HG02571 (cell line): ENCODE measurements around the gene IYD.
"Not testable (repeated sequence)": the region's sequence is repeated elsewhere in the genome, so short reads cannot be mapped to it uniquely, and the experiment has no call there.

Source experiments
- ATAC-seq: cut with Tn5 transposase; IDR thresholded peaks from one replicate; pipeline ENCODE4 v1.9.1; 2021; ENCODE audit warnings: mild to moderate bottlenecking, moderate library complexity; ENCODE audit not compliant: unreplicated experiment

The IYD gene

DNA sequence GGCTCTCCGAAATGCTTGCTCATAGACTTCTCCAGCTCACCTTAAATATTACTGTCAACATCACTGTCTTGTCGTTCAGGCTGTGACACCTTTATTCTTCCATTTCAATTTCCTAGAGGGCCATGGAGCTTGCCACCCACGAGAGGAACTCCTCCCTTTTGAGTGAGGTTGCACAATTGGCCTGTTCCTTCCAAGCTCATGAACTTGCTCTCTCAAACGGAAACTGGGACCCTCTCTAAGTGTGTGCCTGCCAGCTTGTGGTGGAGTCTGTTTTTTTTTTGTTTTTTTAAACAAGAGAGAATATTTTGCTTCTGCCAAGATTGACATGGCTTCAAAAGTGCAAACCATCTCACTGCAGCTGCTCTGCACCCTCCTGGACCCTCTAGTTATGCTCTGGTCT, 19.3 kb upstream of the IYD start:
- no peak for ATAC-seq

DNA sequence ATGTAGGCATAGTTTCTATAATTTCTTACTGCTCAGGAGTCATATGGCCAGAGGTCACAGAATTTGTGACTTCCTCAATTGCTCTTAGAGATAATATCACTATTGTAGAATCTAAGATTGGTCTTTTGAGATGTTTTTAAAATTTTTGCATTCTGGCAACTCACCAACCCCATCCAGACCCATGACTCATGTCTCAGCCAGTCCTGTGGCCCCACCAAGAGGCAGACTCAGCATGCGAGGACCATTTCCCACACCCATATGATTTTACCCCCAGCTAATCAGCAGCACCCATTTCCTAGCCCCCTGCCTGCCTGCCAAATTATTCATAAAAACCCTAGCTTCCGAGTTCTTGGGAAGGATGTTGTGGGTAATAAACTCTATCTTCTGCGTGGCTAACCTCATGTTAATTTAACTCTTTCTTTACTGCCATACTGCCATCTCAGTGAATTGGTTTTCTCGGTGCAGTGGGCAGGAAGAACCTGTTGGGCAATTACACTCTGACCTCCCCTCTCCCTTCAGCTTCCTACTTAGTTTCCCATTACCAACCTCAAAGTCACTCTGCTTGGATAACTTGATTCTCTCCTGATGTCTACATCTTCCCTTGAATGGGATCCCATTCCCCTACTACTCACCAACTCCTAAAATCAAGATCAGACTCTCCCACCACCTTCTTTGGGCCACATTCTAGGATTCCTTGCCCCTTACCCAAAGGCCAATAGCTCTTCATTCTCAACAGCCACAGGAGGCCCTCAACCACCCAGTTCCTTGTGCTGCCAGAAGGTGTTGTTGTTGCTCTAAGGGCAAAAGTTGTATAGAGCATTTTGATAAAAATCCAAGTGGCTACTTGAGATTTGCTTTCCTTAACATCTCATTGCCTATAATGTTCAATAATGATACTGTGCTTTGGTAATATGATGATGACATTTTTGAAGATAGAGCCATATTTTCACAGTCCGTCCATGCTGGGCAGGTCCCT, 16.2 kb upstream of the IYD start:
- no peak for ATAC-seq

DNA sequence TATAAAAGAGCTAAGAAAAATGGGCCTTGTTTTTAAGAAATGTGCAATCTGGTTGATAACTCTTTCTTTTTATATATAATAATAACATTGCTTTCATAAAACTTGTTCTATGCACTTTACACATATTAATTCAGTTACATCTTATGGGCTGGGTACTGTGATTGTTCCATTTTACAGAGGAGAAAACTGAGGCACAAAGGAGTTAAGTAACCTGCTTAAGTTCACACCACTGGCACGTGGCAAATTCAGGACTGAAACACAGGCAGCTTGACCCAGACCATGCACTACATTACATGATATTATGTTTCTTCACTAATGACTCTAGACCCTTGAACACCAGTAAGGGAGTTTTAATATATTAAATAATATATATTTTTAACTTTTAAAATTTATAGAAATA, 15.4 kb upstream of the IYD start:
- no peak for ATAC-seq

DNA sequence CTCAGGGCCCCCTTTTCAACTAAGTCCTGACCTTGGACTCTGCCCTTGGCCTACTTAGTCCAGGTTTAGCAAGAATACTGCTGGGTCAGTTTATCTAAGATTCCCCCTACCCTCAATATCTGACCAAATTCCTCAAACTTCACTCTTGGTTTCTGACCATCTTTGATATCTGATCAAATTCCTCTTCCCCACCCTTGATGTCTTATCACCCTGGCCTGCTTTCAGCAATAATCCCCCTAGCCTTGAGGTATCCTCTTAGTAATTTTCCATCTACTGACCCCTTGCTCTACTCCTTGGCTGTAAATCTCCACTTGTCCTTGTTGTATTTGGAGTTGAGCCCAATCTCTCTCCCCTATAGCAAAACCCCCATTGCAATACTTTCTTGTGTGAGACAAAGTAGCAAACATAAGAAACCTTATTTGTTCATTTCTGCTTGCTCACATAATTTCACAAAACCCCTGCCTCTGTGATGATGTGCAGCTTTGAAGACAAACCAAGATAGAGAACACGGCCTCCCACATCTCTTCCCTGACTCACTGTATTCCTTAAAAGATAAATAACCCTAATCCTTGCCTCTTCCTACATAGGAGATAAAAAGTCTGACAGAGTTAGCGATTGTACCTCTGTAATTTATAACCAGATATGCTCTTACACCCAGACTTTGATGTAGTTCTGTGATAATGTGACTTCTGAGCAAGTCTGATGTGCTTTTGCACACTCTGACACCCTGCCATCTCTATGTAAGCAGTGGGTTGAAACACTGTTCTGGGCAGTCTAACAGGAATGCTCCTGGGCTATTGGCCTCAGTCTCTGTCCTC, 13.8 kb upstream of the IYD start:
- ATAC-seq, result no peak

DNA sequence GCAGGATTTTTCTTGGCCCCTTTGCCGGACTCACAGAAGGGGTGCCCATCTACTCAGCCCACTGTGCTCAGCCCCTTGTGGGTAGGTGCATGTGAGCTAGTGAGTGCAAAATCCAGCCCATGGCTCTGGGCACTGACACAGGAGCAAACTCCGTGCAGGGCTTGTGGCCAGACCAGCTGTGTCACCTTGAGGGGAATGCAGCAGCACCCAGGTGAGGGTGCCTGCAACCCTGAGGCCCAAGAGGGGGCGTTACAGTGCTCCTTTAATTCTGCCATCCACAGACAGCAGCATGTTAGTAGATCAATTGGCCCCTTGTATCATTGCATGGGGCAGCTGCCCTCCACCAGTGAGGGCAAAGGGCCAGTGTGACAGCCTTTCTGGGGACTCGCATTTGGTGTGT, 12.9 kb upstream of the IYD start:
- no peak for ATAC-seq

DNA sequence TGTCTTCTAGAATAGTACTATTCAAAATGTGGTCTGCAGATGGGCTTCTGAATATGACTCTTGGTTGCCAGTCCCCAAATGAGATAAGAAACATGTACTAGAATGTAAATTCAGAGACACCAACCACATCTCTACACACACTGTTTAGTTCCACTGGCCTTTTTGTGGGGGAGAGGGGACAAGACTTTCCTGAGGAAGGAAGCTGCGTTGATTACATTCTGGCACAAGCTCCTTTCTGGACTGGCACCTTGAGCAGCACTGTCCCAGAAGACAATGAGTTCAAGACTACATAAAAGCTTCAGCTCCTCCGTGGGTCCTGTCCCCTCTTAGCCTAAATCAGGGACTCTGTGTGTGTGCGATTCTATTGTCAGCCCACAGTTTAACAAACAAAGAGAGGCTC, 6.9 kb upstream of the IYD start:
- no peak for ATAC-seq

DNA sequence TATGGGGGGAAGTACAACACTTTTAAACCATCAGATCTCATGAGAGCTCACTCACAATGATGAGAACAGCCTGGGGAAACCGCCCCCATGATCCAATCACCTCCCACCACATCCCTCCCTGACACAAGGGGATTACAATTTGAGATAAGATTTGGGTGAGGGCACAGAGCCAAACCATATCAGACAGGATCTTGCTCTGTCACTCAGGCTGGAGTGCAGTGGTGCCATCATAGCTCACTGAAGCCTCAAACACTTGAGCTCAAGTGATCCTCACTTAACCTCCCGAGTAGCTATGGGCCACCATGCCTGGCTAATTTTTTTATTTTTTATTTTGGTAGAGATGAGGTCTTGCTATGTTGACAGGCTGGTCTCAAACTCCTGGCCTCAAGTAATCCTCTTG, 5.1 kb upstream of the IYD start:
- no peak for ATAC-seq

DNA sequence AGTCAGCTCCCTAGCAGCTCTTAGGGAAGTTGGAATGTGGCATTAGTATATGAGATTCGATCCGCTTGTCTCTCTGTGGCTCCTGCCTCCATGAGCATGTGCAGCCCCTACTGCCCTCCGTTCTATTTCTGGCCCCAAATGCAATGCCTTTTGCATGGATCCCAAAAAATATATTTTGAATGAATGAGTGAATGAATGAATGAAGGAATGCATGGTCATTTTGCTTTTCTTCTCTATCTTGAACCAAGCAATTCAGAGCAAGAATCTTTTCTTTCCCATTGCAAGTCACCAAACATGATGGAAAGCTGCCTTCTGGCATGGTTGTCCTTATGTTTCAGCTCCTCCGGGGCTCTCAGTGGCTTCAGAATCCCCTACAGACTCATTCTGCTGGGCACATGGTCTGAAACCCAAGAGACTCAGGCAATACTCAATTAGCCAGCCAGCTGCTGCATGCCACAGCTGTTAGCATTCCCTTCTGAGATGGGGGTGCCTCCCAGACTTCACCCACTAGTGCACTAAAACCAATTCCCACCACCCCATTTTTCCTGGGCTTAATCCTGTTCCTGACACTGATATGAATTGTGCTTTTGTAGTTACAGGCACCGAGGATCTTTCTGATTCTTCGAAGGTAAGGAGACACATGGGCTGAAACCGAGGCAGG, 2.6 kb upstream of the IYD start:
- no peak for ATAC-seq

DNA sequence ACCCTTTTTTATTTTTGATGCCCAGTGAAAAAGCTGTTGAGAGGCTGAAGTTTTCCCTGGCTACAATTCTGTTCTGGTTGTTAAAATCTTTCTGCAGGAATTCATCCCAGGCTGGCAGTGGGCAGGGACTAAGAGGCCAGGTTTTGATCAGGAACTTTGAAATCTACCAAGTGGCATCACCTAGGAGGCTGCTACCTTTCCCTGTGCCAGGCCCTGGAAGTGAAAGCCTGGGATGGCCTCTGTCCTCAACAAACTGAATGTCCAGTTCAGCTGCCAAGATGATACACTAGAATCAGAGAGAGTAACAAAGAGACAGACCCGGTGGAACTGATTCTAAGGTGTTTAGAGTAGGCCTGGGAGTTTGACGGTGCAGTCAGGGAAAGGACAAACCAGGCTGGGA, 596 bp downstream of the IYD start:
- no peak for ATAC-seq

DNA sequence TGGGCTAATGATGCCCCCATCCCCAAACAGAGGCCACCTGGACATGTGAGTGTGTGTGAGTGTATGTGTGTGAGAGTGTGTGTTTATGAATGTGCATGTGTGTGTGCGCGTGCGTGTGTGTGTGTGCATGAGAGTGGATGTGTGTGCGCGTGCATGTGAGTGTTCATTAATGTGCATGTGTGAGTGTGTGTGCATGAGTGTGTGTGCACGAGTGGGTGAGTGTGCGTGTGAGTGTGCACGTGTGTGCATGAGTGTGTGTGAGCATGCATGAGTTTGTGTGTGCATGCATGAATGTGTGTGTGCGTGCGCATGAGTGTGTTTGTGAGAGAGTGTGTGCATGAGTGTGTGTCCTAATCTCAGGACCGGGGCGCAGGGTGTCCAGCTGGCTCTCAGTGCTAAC, 1.3 kb downstream of the IYD start:
- ATAC-seq, result no peak

DNA sequence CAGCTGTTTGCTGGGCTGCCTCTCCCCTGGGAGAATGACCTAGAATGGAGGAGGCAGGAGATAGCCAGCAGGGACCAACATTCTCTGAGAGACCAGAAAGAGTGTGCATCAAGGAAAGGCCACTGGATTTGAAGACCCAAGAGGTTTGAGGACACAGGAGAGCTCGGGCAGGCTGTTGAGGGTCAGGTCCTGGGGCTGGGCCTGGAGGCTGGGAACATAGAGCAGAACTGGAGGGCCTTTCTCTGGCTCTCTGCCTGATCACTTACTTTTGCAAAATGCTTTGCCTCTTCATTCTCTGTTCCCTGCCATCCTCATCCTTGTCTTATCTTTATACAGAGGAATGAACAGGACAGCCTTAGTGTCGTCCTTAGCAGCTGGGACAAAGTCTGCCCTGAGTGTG, 2.5 kb downstream of the IYD start:
- ATAC-seq, result no peak

DNA sequence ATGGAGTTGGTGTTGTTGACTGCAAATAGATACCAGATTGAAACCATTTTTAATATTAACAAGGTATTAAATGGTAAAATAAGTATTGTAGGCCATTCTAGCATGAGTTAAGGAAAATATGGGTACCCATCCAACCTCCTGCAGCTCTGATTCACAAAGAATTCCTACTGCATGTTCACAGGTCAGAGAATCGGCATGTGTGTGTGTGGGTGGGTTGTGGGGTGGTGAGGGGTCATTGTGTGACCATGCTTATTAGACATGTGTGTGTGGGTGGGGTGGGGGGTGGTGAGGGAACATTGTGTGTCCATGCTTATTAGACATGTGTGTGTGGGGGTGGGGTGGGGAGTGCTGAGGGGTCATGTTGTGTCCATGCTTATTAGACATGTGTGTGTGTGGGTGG, 3.2 kb downstream of the IYD start:
- no peak for ATAC-seq

DNA sequence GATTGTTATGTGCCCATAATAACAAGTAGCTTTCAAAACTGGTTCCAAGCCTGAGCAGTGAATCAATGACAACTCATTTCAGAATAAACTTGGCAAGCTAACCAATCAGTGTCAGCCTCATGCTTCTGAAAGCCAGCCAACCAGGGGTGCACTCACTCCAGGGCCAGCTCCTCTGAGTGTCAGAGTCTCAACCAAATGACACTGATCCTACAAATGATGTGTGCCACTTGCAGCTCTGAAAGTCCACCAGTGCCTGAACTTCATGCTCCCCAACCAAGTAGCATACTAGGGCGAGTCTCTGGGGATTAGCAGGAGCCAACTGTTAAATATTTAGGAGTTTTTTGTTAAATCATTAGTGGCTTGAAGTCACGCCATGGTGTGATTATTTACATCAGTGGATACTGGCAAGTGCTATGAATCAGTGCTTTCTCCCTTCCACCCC, 4.5 kb downstream of the IYD start:
- ATAC-seq, result no peak

DNA sequence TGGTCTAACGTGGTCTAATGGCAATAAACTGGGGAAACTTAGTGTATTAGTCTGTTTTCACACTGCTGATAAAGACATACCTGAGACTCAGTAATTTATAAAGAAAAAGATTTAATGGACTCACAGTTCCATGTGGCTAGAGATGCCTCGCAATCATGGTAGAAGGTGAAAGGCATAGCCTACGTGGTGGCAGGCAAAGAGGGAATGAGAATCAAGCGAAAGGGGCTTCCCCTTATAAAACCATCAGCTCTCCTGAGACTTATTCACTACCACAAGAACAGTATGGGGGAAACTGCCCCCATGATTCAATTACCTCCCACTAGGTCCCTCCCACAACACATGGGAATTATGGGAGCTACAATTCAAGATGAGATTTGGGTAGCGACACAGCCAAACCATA, 5.5 kb downstream of the IYD start:
- not testable (repeated sequence) for ATAC-seq

DNA sequence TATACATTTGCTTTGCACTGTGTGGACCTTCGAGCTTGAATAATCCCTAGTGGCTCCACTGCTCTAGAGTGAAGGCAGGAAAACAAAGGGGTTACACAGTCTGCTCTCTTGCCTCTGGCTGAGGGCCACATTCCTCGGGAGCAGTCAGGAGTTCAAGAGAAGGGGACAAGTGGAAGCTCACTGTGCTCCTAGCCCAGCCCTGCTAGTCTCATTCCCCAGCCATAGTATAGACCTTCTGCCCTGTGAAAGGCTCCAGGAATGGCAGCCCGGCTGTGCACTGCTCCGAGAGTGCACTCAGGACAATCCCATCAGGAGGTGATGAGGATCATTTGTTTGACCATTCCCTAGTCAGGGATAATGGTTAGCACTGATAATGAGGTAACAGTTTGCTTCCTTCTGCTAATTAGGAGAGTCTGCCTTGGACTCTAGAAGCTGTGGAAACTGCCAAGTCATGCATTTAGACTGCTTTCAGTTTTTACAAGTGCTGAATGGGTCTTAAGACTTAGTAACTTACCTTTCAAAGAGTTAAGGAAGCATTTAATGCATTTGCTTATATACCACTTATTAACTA, 8.5 kb downstream of the IYD start:
- no peak for ATAC-seq

DNA sequence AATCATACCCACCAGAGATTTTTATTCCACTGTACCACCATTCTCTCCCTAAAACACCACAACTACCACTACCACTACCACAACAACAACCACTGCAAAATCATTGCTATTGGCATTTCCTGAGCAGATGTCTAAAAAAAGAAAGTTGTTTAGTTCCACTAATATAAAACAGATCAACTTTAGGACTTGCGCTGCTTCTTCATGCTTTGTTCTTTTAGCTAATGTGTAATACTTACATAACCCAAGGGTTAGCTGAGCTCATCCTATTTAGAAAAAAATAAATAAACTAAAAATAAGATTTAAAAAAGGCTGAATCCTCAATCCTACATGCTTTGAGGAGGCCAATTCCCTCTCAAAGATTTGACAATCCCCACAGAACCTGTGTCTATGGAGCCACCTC, 11.4 kb downstream of the IYD start:
- no peak for ATAC-seq

DNA sequence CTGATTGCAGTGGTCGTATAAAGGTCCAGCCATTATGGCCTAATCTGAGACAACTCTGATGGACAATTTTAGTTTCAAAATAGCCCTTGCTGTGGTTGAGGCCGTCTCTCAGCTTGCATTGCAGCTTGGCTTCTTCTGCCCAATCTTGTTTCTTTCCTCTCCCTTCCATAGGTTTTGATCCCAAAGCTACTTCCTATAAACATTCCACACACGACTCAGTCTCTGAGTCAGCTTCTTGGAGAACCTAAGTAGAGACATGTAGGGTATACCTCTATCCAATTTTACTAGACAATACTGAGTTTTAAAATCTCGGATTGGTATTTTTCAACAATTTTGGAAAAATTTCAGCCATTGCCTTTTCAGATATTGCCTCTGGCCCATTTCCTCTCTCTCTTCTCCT, 13.4 kb downstream of the IYD start:
- no peak for ATAC-seq

DNA sequence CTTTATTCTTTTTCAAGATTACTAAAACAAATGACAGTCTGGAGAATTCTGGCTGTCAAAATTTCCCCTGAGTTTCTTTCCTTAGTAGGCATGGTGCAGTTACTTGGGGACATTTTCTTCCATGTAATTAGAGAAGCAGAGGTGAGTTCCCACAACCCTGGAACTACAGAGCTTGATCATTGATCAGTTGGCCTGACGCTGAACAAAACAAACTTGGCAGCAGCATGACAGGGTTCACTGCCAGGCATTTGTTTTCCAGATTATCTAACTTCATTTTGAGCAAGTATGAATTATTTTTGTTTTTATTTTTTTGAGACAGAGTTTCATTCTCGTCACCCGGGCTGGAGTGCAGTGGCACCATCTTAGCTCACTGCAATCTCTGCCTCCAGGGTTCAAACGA, 22.6 kb downstream of the IYD start:
- no peak for ATAC-seq

DNA sequence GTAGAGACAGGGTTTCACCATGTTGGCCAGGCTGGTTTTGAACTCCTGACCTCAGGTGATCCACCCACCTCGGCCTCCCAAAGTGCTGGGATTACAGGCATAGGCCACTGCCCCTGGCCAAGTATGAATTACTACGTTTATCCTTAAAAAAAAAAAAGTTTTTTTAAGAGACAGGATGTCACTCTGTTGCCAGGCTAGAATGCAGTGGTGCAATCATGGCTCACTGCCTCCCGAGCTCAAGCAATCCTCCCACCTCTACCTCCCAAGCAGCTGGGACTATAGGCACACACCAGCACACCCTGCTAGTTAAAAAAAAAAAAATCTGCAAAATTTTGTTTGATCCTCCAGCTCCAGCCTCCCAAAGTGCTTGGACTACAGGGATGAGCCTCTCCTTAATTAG, 23.1 kb downstream of the IYD start:
- ATAC-seq, result no peak

DNA sequence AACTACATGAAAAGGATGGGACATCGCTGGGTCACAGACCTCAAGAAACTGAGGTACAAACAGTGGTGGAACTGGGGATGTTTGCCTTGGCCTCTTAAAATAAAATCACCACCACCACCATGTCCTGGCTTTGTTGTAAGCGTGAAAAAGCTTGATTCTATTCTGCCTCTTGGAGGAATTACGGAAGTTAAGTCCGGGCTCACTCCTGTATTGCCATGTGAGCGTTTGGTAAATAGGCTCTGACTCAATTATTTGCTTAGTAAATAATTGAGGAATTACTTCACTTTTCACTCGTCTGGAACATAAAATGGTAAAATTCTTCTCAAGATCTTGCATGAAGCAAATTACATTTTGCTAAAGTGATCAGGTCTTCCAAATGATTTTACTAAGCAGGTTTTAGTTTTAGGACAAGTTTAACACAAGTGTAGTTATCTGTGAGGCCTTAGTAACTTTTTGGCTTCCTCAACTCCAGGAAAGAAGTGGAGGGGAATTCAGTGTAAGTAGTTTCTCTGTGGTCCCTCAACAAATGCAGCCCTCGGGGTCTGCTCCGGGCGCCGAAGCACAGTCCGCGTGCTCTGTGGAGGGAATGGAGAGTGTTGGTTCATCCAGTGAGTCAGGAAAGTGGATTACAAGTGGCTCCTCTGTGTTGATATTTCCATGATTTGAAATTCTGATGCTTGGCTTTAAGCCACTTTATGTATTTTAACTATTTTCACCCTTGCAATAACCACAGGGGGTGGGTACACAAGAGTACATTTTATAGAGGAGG, 23.8 kb downstream of the IYD start:
- no peak for ATAC-seq
